RCC 7860 (cell line): ENCODE data around the gene PLRG1.

Experiments used
- DNase-seq: peaks from one replicate; pipeline ENCODE4 v3.0.0-alpha.2; 2015; ENCODE audit warnings: low spot score
- FAIRE-seq: peaks from 2 replicates; lab custom pipeline; 2012; peaks lifted over from hg19 to GRCh38; lab: Jason Lieb, UNC

Gene PLRG1

DNA sequence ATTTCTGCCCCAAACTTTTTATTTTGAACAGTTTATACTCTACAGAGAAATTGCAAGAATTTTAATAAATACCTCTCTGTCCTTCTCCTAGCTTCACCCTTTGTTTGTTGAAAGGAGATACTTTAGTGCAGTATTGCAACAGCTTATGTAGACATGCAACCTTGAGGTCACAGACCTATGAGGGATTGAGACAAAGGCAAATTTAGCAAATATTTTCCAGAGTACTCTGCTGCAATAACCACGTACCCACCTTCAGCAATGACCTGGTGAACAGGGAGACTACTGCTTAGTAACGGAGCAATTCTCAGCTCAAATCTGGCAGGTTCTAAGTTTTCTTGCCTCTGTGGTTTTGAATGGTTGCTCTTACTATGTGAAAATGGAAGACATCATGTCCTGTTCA, 27.1 kb upstream of the PLRG1 start:
- FAIRE-seq = no peak
- DNase-seq = no peak

DNA sequence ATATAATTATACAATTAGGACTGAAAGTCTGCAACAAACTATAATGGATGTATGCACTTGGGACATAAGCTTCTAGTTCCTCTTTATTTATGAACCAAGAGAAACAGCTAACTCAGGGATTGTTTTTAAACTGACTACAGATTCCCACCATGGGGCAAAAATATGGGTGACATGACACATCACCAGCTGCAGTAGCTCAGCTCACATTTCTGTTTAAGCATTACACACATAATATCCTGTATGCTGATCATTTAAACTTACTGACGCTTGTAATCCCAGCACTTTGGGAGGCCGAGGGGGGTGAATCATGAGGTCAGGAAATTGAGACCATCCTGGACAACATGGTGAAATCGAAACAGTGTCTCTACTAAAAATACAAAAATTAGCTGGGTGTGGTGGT, 24.1 kb upstream of the PLRG1 start:
- no peak for FAIRE-seq
- DNase-seq = no peak

DNA sequence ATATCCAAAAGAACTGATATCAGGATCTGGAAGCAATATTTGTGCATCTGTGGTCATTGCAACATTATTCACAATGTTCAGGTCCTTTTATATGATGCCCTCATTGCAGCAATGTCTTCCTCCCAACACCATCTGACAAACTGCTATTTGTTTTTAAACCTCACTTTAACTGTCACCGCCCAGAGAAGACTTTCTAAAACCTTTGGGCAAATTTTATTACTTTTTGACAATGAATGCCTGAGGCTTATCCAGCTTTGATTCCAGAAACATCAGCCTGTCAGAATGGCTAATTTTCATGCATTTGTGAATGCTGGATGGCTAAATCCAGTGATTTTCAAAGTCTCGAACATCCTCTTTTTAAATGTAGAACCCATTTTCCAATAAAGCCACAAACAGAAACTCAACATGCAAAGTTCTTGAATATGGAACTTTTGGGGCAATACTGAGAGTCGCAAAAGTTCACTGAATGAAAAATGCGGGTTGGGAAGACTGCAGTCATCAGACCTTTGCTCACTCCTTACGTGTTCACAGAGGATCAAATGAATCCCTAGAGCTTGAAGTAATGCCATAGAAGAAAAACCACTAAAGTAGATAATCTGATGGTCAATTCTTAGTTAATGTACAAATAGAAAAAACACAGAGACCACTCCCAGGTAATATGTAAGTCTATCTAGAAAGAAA, 23.1 kb upstream of the PLRG1 start:
- no peak for FAIRE-seq
- DNase-seq = no peak

DNA sequence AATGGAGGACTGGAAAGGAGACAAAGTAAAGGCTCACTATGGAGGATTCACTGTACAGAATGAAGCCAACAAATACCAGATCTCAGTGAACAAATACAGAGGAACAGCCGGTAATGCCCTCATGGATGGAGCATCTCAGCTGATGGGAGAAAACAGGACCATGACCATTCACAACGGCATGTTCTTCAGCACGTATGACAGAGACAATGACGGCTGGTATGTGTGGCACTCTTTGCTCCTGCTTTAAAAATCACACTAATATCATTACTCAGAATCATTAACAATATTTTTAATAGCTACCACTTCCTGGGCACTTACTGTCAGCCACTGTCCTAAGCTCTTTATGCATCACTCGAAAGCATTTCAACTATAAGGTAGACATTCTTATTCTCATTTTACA, 19.4 kb upstream of the PLRG1 start:
- FAIRE-seq (no peak), DNase-seq (no peak)

DNA sequence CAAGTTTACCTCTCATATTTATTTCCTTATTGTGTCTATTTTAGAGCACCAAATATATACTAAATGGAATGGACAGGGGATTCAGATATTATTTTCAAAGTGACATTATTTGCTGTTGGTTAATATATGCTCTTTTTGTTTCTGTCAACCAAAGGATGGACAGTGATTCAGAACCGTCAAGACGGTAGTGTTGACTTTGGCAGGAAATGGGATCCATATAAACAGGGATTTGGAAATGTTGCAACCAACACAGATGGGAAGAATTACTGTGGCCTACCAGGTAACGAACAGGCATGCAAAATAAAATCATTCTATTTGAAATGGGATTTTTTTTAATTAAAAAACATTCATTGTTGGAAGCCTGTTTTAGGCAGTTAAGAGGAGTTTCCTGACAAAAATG, 18.8 kb upstream of the PLRG1 start:
- DNase-seq = no peak
- FAIRE-seq = no peak

DNA sequence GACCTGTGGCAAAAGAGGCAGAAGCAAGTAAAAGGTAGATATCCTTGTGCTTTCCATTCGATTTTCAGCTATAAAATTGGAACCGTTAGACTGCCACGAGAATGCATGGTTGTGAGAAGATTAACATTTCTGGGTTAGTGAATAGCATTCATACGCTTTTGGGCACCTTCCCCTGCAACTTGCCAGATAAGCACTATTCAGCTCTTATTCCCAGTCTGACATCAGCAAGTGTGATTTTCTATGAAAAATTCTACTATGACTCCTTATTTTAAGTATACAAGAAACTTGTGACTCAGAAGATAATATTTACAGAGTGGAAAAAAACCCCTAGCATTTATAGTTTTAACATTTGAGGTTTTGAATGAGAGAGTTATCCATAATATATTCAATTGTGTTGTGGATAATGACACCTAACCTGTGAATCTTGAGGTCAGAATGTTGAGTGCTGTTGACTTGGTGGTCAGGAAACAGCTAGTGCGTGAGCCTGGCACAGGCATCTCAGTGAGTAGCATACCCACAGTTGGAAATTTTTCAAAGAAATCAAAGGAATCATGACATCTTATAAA, 16.5 kb upstream of the PLRG1 start:
- DNase-seq (no peak), FAIRE-seq (no peak)

DNA sequence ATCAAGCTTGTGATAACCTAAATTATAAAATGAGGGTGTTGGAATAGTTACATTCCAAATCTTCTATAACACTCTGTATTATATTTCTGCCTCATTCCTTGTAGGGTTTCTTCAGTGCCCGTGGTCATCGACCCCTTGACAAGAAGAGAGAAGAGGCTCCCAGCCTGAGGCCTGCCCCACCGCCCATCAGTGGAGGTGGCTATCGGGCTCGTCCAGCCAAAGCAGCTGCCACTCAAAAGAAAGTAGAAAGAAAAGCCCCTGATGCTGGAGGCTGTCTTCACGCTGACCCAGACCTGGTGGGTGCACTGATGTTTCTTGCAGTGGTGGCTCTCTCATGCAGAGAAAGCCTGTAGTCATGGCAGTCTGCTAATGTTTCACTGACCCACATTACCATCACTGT, 15.5 kb upstream of the PLRG1 start:
- FAIRE-seq (no peak), DNase-seq (no peak)

DNA sequence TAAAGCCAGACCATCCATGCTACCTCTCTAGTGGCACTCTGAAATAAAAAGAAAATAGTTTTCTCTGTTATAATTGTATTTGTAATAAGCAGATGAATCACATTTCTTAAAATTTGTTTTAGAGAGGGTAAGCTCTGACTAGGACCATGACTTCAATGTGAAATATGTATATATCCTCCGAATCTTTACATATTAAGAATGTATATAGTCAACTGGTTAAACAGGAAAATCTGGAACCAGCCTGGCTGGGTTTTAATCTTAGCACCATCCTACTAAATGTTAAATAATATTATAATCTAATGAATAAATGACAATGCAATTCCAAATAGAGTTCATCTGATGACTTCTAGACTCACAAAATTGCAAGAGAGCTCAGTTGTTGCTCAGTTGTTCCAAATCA, 14.1 kb upstream of the PLRG1 start:
- DNase-seq (no peak), FAIRE-seq (no peak)

DNA sequence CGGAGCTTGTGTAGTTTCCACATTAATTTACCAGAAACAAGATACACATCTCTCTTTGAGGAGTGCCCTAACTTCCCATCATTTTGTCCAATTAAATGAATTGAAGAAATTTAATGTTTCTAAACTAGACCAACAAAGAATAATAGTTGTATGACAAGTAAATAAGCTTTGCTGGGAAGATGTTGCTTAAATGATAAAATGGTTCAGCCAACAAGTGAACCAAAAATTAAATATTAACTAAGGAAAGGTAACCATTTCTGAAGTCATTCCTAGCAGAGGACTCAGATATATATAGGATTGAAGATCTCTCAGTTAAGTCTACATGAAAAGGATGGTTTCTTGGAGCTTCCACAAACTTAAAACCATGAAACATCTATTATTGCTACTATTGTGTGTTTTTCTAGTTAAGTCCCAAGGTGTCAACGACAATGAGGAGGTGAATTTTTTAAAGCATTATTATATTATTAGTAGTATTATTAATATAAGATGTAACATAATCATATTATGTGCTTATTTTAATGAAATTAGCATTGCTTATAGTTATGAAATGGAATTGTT, 12.6 kb upstream of the PLRG1 start, which contains the start of gene FGB:
Gene FGB (plus strand): TSS at position 315 of the 558 bp plus-strand sequence. CDS start 8 bp downstream, at position 323.
- no peak for DNase-seq
- FAIRE-seq = no peak

DNA sequence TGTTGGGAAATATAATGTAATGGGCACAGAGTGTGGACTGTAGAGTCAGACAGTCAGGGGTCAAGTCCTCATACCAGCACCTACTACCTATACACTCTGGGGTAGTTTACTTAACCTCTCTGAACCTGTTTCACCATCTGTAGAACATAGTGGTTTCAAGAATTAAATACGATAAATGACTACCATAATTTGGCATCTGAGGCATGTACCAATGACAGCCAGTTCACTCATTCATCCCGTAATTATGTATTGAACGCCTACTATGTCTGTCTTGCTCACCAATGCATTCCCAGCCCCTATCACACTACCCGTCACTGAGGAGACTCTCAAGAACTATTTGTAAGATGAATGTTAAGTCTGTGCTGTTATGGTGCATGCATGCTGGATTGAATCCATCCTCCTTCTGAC, 10.6 kb upstream of the PLRG1 start:
- DNase-seq (peak; percentile 72), FAIRE-seq (peak; percentile 60)

DNA sequence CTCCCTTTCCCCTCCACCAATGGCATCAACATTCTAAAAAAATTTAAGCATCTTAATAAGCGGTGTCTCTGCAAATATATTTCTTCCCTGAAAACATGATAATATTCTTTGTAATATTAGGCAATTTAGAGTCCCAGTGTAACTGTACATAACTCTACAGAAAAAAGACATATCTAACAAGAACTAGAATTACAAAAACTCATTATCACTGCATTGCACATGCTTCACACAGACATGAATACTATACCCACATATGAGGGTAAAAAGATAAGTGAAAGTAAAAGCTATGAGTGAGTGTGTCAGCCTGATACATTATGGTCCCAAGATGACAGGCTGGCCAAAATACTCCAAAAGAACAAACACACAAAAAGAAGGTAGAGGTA, 10.2 kb upstream of the PLRG1 start:
- FAIRE-seq (no peak), DNase-seq (no peak)

DNA sequence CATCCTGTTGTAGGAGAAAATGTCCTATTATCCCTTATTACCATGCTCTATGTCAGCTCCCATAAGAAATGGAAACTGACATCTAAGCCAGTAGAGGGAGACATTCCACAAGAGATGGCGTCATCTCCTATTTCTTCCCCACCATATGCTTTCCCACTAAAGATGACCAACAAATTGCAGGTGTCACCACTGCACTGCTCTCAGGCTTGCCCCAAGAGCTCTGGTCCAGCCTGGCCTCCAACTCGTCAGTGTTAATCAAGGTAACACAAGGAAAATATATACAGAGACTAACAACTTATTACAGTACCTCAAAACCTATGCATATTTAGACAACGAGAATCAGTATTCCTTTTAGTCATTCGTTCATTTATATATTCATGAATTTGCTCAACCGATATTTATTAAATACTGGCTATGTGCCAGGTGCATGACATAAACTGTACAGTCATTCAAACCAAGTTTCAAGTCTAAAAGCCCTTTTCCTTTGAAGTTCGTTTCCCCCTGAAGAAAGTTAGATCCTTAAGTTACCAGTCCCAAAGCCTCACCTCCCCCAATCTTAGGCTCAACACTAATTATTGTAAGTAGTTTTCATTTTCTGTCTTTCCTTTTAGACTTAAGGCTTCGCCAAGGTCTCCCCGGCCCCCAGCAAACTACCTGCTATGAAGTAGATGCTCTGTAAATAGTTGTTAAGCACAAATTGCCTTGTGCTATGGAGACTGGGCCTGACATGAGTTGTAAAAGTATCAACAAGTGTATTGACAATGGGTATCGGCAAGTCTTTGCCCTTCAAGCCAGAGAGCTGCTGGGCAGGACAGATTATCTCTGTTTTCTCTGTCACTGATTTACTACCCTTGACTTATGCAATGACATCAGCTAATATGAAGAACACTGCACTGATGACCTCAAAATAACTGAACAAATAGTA, 9.6 kb upstream of the PLRG1 start:
- DNase-seq = peak; percentile 26
- FAIRE-seq = no peak

DNA sequence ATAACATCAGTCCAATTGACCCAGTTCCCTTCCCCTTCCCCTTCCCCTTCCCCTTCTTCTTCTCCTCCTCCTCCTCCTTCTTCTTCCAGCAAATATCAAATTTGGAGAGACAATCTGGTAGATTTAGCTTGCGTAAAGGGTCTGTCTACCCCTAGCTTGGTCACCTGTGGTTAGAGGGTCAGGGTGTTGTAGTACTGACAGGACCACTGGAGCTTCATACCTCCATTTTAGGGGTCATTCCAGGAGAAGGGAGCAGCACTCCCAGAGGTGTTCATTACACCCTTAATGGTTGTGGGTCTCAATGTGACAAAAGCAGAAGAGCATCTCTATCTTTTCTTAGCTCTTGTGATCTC, 8.9 kb upstream of the PLRG1 start:
- no peak for FAIRE-seq
- DNase-seq = no peak

DNA sequence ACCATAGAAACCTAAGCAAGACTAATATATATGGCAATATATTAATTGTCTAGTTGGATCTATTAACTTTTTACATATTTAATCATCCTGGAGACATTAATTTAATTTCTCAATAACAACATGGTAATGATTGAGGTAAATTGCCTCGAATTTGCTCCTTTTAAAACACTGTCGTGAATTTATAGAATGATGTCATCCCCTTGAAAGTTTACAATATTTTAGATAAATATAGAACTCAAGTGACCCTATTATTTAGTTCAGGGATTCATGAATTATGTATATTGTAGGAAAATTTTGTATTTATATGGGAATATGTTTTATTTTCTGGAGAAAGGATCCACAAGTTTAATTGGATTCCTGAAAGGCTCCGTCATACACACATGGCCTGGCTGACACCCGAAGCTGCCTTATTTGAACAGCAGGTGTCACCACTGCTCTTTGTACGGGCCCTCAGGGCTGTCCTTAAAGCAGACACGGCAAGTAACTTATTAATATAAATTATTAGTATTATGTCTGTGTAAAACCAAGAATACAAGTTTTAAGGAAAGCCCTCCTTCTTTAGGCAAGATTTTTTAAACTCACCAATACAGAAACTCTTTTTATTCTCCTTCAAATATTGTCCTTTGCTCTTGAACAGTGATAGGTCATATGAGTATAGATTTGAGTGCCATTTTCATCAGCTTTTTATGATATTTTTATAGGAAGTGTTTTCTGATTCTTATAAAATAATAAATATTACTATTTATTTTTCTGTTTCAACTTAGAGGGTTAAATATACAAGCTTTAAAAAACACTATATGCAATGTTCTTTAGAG, 1.9 kb upstream of the PLRG1 start:
- peak; percentile 22 for DNase-seq

DNA sequence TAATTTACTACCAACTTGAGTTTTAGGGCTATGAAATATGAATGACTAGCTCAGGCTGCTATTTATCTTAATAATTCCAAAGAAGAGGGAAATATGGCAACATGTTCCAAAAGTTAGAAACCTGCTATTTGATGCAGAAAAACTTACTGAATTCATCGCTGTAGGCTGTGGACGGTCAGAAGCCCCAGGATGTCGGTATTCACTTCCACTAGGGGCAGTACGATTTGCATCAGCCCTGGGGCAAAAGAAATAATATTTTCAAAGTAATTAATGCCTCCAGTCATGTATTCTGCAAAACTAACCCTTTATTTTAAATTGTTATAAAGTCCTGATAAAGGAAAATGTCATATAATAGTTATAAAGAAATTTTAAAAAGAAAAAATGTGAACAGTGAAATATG, 4.5 kb downstream of the PLRG1 start:
- DNase-seq (no peak), FAIRE-seq (no peak)

More for the DNA sequence above, 1.9 kb upstream of the PLRG1 start:
- peak; percentile 28 for FAIRE-seq

DNA sequence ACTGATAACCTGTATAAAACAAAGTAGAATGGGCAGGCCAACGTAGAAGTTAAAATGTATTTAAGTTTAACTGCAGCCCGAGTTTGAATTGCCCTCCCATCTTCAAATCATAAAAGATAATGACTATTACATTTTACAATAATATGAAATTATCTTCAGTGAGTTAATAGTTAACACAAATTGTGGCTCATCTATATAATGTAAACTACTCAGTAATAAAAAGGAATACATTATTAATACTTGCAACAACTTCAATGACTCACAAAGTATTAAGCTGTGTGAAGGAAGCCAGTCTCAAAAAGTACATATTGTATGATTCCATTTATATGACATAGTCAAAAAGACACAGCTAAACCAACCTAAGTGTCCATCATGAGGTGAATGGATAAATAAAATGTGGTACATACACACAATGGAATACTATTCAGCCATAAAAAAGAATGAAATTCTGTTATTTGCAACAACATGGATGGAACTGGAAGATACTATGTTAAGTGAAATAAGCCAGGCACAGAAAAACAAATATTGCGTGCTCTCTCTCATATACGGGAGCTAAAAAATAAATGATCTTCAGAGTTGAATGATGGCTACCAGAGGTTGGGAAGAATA, 7.8 kb downstream of the PLRG1 start:
- DNase-seq = no peak
- no peak for FAIRE-seq

DNA sequence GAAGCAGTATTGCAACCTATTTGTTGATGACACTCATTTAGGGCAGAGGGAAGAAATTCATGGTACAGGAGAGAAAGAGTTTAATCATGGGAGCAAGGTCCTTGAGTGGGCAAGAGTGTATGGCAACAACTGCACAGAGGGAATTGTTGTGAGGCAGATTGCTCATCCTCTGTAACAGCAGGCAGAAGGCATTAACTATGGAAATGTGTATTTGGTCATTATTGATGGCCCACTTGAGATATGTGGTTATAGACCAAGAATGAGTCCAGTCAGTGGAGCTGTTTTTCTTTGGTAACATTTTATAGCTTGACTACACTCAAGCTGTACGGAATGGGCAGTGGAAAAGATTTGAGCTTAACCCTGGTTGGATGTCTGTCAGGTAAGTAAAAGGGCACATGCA, 15.9 kb downstream of the PLRG1 start:
- DNase-seq = no peak
- FAIRE-seq = no peak

DNA sequence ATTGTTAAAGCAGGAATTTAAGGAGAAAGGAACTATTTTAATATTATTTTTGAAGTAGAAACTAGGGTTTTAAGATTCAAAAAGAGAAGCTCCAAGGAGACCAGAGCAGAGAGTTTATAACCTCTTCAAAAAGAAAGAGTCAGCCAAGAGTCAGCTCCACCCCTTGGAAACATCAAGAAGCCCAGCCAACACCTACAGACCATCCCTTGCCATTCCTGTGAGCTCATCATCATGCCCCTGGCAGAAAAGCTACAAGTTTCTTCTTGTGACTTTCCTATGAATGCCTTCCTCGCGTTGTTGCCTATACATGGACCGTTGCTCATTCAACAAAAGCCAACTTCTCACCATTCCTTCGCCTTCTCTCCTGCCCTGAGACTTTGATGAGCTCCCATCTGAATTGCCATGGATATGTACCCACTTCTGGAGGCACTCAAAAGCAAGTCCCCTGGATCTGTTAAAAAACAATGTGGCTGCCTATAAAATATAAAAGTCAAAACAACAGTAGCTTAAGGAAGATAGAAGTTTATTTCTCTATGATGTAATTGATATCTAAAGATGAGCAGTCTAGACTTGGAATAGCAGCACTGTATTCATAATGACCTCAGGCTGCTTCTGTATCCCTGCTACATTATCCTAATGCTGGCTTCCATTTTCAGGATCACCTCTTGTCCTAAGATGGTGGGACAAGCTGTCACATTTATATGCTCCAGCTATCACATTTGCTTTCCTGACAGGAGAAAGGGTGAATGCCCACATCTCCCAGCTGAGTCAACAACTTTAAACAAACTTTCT, 20.3 kb downstream of the PLRG1 start:
- FAIRE-seq (no peak), DNase-seq (no peak)

DNA sequence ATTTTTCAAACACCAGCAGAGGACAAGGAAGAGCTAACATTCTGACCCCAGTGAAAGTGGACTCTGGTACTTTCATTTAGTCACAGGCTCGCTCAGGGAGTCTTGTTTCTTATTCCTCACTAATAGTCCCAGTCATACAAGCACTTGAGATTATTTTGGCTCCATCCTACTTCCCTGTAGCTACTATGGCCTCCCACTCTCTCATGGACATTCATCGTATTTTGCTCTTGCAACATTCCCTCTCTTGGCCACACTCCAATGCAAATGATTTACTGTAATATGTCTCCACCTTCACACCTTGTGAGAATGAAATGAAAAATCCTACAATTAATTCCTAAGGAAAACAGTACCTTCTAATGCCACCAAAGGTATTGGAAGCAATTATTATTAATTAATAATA, 21.3 kb downstream of the PLRG1 start:
- FAIRE-seq = no peak
- DNase-seq = no peak

DNA sequence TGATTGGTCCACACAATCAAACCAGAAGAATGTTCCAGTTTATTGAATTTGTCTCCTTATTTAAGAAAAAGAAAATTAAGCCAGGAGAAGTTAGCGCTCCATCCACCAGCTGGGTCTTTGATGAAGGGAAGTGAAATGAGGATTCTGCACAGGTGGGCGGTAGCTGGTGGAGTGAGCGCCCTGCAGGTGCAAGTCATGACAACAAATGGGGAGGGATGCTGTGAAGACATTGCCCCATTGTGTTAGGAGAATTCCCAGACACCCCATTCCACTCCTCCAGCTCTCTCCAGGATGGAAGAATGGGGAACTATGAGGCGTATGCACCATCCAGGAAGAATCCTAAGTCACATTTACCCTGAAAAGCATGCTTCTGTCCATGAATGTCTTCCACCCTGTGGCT, 22.9 kb downstream of the PLRG1 start:
- FAIRE-seq (no peak), DNase-seq (no peak)
